ENCODE measurements around the gene CTSO.

DNA sequence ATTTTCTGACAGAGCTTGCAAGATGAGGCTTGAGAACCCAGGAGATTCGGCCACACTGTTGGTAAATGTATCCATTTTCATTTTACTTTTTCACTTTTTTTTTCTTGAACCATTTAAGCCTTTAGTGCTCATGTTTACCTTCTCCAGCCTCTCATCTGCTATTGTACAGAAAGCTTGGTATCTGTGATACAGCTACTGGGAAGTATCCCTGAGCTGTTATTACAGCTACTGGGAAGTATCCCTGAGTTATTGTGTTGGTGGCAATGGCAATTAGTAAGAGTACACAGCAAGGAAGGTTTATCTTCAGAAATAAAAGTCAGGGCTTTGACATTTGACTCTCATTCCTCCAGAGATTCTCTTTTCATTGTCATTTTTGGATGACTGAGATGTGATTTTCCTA is 11.8 kb downstream of the CTSO start:
- TF ChIP-seq EP300 (IDR thresholded peaks at IDR 0.05; ENCODE audit: borderline replicate concordance) (no peak), FOXM1 (IDR thresholded peaks at IDR 0.05; ENCODE audit: borderline replicate concordance, low read depth) (no peak), RAD21 (IDR thresholded peaks at IDR 0.05; ENCODE audit: low read depth) (no peak), NFIC (IDR thresholded peaks at IDR 0.05) (no peak), EGR1 (IDR thresholded peaks at IDR 0.05) (no peak), TAF1 (IDR thresholded peaks at IDR 0.05; ENCODE audit: low read depth) (no peak), YY1 (IDR thresholded peaks at IDR 0.05; ENCODE audit: low read depth) (no peak)
- TF ChIP-seq, protein P1, sequence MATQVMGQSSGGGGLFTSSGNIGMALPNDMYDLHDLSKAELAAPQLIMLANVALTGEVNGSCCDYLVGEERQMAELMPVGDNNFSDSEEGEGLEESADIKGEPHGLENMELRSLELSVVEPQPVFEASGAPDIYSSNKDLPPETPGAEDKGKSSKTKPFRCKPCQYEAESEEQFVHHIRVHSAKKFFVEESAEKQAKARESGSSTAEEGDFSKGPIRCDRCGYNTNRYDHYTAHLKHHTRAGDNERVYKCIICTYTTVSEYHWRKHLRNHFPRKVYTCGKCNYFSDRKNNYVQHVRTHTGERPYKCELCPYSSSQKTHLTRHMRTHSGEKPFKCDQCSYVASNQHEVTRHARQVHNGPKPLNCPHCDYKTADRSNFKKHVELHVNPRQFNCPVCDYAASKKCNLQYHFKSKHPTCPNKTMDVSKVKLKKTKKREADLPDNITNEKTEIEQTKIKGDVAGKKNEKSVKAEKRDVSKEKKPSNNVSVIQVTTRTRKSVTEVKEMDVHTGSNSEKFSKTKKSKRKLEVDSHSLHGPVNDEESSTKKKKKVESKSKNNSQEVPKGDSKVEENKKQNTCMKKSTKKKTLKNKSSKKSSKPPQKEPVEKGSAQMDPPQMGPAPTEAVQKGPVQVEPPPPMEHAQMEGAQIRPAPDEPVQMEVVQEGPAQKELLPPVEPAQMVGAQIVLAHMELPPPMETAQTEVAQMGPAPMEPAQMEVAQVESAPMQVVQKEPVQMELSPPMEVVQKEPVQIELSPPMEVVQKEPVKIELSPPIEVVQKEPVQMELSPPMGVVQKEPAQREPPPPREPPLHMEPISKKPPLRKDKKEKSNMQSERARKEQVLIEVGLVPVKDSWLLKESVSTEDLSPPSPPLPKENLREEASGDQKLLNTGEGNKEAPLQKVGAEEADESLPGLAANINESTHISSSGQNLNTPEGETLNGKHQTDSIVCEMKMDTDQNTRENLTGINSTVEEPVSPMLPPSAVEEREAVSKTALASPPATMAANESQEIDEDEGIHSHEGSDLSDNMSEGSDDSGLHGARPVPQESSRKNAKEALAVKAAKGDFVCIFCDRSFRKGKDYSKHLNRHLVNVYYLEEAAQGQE (IDR thresholded peaks at IDR 0.05; ENCODE audit: low read depth): no peak
